GM15510 (cell line): ENCODE data around the gene LRRC17.

ENCODE experiments used
- POLR2A ChIP-seq: IDR thresholded peaks from 3 replicates; pipeline ENCODE4 v1.6.1; 2011; ENCODE audit warnings: borderline replicate concordance; ENCODE audit not compliant: insufficient read length; ENCODE audit errors: extremely low read depth

Gene LRRC17

GRCh38 chr7:102925976-102926782, 13.4 kb downstream of the LRRC17 start:
- TF ChIP-seq POLR2A: no peak

- no peak for TF ChIP-seq POLR2A
Measured at GRCh38 chr7:102926783-102927140, 14.0 kb downstream of the LRRC17 start.

- no peak for TF ChIP-seq POLR2A
Measured at GRCh38 chr7:102927312-102927933, 14.6 kb downstream of the LRRC17 start.

GRCh38 chr7:102931757-102932156, 19.0 kb downstream of the LRRC17 start:
- TF ChIP-seq POLR2A: no peak

- no peak for TF ChIP-seq POLR2A
Measured at GRCh38 chr7:102933763-102934162, 21.0 kb downstream of the LRRC17 start.

- TF ChIP-seq POLR2A: no peak
Measured at GRCh38 chr7:102934239-102934638, 21.4 kb downstream of the LRRC17 start.

- no peak for TF ChIP-seq POLR2A
Measured at GRCh38 chr7:102934701-102935100, 21.9 kb downstream of the LRRC17 start.

- no peak for TF ChIP-seq POLR2A
Measured at GRCh38 chr7:102935450-102936115, 22.8 kb downstream of the LRRC17 start.

- TF ChIP-seq POLR2A: no peak
Measured at GRCh38 chr7:102938679-102939078, 25.9 kb downstream of the LRRC17 start.

GRCh38 chr7:102942181-102942866, 29.5 kb downstream of the LRRC17 start:
- TF ChIP-seq POLR2A: no peak

- TF ChIP-seq POLR2A: no peak
Measured at GRCh38 chr7:102942868-102943267, 30.1 kb downstream of the LRRC17 start.

- TF ChIP-seq POLR2A: no peak
Measured at GRCh38 chr7:102943423-102944169, 30.8 kb downstream of the LRRC17 start.

GRCh38 chr7:102944241-102944640, 31.4 kb downstream of the LRRC17 start:
- no peak for TF ChIP-seq POLR2A

- TF ChIP-seq POLR2A: no peak
Measured at GRCh38 chr7:102951839-102952238, 39.0 kb downstream of the LRRC17 start.

- no peak for TF ChIP-seq POLR2A
Measured at GRCh38 chr7:102953406-102953805, 40.6 kb downstream of the LRRC17 start.

- TF ChIP-seq POLR2A: no peak
Measured at GRCh38 chr7:102966465-102966864, 53.7 kb downstream of the LRRC17 start.
